GM19238 (cell line): ENCODE results near the gene NLE1.
"Not testable (repeated sequence)": the region's sequence is repeated elsewhere in the genome, so short reads cannot be mapped to it uniquely, and the experiment has no call there.

ENCODE experiments used
- DNase-seq: peaks from one replicate; pipeline ENCODE4 v3.0.0; 2011; ENCODE audit warnings: low spot score; ENCODE audit not compliant: insufficient read length

The NLE1 gene

GRCh38 chr17:35141681-35142466 is at the start of gene NLE1:
Gene NLE1, minus strand, starts transcription at chr17:35142303. Its CDS starts 28 bp downstream, at chr17:35142275.
- DNase-seq = peak; percentile 92

GRCh38 chr17:35191001-35191695 is 49.0 kb upstream of the NLE1 start:
- no peak for DNase-seq

GRCh38 chr17:35189291-35189690 is 47.2 kb upstream of the NLE1 start:
- DNase-seq = no peak

GRCh38 chr17:35188111-35188510 is 46.0 kb upstream of the NLE1 start:
- DNase-seq = no peak

GRCh38 chr17:35187481-35187880 is 45.4 kb upstream of the NLE1 start:
- no peak for DNase-seq

- DNase-seq = no peak
Measured at GRCh38 chr17:35185849-35186248, 43.7 kb upstream of the NLE1 start.

- DNase-seq = no peak
Measured at GRCh38 chr17:35184274-35184673, 42.2 kb upstream of the NLE1 start.

- DNase-seq = no peak
Measured at GRCh38 chr17:35183332-35183731, 41.2 kb upstream of the NLE1 start.

- DNase-seq = not testable (repeated sequence)
Measured at GRCh38 chr17:35179379-35179778, 37.3 kb upstream of the NLE1 start.

- DNase-seq = no peak
Measured at GRCh38 chr17:35176897-35177296, 34.8 kb upstream of the NLE1 start.

- no peak for DNase-seq
Measured at GRCh38 chr17:35175638-35176415, 33.7 kb upstream of the NLE1 start.

GRCh38 chr17:35174835-35175334 is 32.8 kb upstream of the NLE1 start:
- no peak for DNase-seq

GRCh38 chr17:35172321-35172720 is 30.2 kb upstream of the NLE1 start:
- not testable (repeated sequence) for DNase-seq

GRCh38 chr17:35171834-35172233 is 29.7 kb upstream of the NLE1 start:
- no peak for DNase-seq

- no peak for DNase-seq
Measured at GRCh38 chr17:35170968-35171771, 29.1 kb upstream of the NLE1 start.

GRCh38 chr17:35169835-35170363 is 27.8 kb upstream of the NLE1 start:
- DNase-seq = no peak

GRCh38 chr17:35167666-35168065 is 25.6 kb upstream of the NLE1 start:
- DNase-seq = no peak

- no peak for DNase-seq
Measured at GRCh38 chr17:35167046-35167445, 24.9 kb upstream of the NLE1 start.

GRCh38 chr17:35166526-35166925 is 24.4 kb upstream of the NLE1 start:
- DNase-seq = no peak

GRCh38 chr17:35164716-35165115 is 22.6 kb upstream of the NLE1 start:
- no peak for DNase-seq

- DNase-seq = no peak
Measured at GRCh38 chr17:35163886-35164285, 21.8 kb upstream of the NLE1 start.
